Hematopoietic multipotent progenitor cell treated with erythropoietin and hydrocortisone succinate and interleukin-3 and kit ligand, for 8 days (in vitro differentiated cells): Measurements from ENCODE around the gene CAMSAP2.

ENCODE experiments used
- DNase-seq: peaks from one replicate; pipeline ENCODE4 v3.0.0-alpha.2; 2015

The CAMSAP2 gene

DNA sequence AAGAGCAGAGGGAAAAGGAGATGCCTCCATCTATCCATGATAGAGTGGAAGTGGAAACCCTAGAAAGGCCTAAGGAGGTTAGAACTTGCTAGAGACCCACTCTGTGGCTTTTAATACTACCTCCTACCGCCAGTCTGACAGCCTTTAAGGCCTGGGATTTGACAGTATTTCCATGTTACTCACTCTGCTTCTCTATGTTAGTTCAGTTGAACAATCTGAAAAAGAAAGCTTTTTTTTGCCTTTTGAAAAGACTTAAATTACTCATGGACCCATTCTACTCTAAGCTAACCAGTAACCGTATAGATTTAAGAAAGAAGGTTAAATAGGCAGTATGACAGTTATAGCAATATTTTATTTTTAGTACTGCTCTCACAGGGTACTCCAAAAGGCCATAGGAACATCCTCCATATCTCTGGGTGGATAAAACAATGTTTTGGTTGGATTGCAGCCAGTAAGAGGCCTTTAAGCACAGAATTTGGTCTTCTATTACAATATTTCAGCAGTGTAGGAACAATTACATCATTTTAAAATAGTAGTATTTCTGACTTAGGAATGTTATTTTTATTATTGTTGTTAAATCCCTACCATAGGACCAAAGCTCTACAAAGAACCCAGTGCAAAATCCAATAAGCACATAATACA is 118.1 kb downstream of the CAMSAP2 start:
- no peak for DNase-seq

DNA sequence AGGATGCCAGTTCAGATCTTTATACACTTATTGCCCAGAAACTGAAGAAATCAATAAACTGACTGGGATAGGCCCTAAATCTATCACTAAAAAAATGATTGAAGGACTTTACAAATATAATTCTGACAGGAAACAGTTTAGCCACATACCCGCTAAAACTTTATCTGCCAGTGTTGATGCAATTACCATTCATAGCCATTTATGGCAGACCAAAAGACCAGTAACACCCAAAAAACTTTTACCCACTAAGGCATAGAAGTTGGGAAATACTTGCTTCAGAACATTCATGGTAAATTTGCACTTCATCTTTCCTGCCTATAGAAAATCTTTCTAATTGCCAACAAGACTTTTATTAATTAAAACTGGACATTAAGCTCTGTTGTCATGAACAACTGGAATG is 119.1 kb downstream of the CAMSAP2 start:
- no peak for DNase-seq

DNA sequence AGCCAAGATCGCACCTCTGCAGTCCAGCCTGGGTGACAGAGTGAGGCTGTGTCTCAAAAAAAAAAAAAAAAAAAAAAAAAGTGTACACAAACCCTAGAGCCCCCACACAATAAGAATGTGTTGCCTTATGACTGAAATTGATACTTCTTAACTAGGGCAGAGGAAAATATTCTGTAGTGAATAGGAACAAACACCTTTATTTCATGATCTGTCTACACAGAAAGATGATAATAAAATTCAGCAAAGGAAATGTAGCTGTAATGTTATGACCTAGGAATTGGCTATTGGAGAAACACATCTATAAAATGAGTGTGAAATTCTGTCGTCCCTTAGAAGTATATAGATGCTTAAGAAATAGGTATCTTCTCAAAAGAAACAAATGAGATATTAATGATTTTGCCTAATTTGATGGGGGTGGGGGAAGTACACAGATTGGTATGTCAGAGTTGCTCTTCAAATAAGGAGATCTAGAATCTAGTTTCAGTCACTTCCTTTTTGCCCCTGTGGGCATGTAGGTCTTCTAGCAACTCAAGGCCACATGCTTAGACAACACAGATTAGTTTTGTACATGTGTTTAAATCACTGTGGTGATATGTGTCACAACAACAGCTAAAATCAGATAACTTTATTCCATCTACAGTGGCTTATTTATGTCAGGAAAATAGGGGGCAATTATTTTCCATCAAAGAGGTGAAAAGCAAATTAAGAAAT is 123.4 kb downstream of the CAMSAP2 start:
- no peak for DNase-seq

DNA sequence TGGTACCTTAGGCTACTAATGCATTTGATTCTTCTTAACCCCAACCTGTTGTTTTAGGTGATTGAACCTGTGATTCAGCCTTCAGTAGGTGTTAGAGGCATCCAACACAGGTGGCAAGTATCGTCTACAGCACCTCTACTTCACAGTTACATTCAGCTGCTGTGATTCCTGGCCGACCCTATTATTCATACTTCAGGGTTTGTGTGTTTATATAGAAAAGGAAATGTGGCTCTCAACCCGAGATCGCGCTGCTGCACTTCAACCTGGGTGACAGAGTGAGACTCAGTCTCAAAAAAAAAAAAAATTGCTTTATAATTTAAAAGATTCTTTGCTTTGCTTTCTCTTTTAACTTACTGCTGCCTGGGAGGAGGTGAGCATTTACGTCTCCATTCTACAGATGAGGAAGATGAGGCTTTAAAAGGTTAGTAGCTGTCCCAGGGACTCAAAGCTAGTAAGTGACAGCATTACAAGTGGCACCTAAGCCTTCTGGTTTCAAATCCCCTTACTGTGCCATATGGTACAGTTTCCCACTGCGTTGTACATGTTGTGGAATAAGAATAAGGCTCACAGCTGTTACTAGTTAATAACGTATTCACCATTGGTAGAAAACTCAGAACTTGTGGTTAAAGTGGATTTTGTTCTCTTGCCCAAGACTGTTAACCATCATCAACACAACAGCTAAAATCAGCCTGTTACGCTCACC is 124.2 kb downstream of the CAMSAP2 start:
- DNase-seq, result no peak

DNA sequence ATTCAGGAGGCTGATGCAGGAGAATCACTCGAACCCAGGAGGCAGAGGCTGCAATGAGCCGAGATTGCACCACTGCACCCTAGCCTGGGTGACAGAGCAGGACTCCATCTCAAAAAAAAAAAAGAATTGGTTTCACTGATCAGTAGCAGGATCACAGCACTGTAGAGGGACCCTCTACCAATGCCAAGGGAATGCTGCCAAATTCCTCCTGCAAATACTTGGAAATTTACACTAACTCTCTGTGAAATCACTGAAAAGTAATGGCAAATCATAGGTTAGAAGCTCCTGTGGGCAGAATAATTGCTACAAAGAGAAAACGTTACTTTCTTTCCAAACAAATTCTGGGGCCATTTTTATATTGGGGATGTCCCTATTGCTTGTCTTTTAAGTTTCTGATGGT is 127.4 kb downstream of the CAMSAP2 start:
- DNase-seq, result no peak

DNA sequence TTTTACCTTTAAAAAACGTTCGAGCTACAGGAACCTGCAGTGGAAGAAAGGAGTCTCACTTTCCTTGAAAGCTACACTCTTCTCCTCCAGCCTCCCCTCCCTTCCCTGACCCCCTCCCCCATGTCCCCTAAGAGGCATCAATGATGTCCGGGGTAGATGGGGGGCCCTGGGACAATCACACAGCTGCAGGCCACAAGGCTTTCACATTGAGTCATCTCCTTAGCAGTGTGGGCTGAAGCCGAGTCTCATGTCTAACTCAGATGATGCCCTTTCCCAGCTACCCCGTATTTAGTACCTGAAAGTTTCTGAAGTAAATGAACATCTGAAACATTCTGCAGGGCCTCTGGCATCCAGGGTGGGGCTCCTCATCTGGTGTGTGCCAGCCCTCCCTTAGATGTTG is 127.8 kb downstream of the CAMSAP2 start:
- DNase-seq, result no peak

DNA sequence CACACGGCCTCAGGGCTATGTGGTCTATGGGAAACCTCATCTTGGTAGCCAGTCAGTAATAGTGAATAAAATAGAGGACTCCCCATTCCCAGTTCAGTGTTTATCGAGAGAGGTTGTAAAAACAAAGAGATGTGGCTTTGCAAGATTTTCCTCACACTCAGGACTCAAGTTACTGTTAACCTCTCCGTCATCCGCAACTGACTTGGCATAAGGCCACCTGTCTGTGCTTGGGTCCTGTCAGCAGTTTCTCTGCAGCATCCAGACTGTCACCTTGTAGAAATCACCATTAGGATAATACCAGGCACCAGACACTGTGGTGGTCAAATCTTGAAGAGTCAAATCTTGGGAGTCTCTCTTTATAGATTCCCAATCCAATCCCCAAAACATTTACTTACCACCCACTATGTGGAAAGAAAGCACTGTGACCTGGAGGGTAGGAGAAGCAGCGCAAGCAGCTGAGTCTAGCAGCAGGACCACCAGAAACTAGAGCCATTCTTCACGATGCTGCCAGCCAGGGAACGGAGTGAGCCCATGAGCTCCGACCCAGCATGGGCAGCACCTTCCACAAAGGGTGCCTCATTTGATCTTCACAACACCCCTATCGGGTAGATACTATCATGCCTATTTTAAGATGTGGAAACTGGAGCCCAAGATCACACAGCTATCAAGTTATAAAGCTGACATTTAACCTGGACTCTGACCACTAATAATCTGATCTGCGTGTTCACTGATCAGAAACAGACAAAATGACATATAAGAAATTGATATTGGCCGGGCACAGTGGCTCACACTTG is 128.5 kb downstream of the CAMSAP2 start:
- no peak for DNase-seq

DNA sequence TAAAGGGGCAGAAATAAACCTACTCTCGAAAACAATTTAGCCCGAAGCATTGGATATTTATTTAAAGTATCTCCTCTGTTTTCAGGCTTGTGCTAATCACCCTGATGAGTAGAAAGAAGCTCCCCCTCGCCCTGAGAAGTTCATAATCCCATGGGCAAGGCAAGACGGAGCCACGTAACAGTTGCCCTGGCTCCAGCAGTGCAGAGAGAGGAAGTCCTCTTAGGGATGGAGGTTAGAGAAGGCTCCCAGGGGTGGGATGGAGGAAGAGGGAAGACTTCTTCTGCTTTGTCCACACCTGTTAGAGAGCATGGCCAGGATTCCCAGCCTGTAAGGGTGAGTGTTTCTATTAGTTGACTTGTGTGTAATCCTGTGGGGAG is 130.7 kb downstream of the CAMSAP2 start:
- DNase-seq, result no peak

DNA sequence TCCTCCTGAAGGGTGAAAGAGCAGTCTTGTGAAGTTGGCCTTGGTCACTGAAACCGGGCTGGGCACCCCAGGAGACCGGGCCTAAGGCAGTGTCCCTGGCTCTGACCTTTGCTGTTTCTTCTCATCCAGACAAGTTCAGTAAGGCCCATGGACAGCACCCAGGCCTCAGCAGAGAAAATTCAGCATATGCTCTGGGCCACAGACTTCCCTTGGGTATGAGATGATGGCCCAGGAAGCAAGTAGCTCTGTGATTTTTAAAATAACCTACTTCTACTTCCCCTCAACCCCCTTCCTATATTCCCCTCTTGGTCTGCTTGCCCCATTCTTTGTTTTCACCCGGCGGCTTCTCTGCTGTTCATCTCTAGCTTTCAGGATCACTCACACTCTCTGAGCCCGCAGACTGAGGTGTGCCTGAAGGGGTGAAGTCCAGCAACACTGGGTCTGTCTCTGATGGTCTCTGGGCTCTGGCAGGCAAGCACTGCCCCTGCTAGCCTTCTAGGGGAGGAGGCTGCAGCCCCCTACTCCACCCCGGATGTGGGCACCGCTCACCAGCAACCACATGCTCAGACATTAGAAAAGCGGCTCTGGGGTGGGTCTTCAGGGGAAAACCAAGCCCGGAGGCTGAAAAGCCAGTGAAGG is 131.2 kb downstream of the CAMSAP2 start:
- no peak for DNase-seq

DNA sequence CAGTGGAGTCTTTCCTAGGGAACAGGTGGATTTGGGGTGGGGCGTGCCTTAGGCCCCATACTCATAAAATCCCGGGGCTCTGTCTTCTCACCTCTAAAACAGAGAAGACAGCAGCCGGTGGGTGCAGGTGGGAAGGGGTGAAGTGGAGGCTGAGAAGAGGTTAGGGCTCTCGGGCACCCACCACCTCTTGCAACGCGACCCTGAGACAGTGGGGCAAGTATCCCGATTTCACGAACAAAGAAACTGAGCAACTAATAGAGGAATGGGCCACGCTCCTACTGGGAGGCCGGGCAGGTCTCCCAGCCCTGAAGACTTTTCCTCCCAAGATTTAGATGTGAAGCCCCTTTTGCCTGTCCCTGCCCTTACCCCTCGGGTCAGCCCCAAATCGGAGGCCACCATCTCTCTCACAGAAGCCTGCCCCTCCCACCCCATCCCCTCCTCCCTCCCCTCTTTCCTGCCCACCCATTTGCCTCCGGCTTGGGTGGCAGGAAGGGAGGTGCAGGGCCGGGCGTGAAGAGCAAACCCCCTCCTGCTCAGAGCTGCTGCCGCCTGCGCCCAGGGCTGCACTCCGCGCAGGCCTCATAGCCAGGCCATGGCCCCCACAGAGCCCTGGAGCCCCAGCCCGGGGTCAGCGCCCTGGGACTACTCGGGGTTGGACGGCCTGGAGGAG is 133.9 kb downstream of the CAMSAP2 start, which contains the start of gene GPR25:
GPR25 (plus strand) TSS at position 536 of the 670 bp plus-strand sequence; CDS start at position 593, 57 bp downstream.
- no peak for DNase-seq

DNA sequence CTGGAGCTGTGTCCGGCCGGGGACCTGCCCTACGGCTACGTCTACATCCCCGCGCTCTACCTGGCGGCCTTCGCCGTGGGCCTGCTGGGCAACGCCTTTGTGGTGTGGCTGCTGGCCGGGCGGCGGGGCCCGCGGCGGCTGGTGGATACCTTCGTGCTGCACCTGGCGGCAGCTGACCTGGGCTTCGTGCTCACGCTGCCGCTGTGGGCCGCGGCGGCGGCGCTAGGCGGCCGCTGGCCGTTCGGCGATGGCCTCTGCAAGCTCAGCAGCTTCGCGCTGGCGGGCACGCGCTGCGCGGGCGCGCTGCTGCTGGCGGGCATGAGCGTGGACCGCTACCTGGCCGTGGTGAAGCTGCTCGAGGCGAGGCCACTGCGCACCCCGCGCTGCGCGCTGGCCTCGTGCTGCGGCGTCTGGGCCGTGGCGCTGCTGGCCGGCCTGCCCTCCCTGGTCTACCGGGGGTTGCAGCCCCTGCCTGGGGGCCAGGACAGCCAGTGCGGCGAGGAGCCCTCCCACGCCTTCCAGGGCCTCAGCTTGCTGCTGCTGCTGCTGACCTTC is 134.5 kb downstream of the CAMSAP2 start:
- no peak for DNase-seq

DNA sequence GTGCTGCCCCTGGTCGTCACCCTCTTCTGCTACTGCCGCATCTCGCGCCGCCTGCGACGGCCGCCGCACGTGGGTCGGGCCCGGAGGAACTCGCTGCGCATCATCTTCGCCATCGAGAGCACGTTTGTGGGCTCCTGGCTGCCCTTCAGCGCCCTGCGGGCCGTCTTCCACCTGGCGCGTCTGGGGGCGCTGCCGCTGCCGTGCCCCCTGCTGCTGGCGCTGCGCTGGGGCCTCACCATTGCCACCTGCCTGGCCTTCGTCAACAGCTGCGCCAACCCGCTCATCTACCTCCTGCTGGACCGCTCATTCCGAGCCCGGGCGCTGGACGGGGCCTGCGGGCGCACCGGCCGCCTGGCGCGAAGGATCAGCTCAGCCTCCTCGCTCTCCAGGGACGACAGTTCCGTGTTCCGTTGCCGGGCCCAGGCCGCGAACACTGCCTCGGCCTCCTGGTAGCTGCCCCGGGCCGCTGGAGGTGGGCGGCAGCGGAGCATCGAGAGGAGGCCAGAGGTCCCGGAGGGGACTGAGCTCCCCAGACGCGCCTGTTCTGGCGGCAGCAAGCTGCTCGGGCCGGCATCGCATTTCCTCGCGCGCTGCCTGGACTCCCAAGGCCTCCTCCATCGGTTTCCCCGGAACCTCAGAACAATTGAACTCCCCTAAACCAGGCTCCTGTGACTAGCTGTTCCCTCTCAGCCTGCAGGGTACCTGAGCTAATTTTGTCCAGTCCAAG is 135.1 kb downstream of the CAMSAP2 start:
- DNase-seq, result no peak

DNA sequence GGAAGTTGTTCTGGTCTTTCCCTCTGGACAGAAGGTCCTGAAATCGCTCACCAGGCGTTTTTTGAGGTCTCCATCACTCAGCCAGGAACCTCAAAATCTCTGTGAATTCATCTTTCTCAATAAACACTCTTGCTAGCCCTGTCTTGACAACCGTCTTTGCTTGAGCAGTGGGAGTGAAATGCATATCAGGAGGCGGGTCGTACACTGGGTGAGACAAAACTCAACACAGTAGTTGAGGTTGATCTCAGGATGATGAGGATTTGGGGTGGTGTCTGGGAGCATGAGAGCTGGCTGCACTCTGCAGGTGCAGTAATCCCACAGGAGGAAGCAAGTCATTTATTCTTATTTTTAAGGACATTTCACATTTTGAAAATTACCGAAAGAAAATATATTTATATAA is 136.0 kb downstream of the CAMSAP2 start:
- DNase-seq, result no peak

DNA sequence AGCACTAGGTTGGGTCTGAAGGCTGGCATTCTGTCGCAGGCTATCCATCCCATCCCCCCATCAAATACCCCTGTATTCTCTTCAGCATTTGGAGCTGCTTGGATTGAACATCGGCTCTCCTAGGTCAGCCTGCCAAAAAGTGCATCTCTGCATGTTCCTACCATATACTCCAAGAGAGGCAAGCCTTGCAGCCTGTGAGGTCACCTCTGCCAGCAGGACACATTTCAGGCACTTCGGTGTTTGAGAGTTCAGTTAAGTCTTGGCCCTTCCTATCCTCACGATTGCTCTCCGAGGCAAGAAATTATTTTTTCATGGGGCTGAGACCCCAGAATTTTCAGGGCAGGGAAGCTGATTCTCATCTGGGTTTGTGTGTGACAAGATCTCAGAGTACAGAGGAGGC is 136.7 kb downstream of the CAMSAP2 start:
- no peak for DNase-seq

DNA sequence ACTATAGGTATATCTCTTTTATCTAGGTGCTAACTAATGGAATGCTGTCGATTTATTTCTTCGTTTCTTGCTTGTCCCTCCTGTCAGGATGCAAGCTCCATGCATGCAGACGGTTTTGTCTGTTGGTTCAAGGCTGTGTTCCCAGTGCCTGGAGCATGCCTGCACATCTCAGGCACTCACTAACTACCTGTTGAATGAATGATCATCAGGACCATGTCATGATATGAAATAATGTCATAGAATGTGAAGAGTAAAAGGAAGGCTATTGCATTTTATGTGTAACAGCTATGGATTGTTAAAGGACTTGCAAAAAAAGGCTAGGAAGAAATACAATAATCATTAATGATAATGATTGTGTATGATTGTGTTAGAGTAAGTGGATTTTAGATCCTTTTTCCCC is 138.3 kb downstream of the CAMSAP2 start:
- no peak for DNase-seq

DNA sequence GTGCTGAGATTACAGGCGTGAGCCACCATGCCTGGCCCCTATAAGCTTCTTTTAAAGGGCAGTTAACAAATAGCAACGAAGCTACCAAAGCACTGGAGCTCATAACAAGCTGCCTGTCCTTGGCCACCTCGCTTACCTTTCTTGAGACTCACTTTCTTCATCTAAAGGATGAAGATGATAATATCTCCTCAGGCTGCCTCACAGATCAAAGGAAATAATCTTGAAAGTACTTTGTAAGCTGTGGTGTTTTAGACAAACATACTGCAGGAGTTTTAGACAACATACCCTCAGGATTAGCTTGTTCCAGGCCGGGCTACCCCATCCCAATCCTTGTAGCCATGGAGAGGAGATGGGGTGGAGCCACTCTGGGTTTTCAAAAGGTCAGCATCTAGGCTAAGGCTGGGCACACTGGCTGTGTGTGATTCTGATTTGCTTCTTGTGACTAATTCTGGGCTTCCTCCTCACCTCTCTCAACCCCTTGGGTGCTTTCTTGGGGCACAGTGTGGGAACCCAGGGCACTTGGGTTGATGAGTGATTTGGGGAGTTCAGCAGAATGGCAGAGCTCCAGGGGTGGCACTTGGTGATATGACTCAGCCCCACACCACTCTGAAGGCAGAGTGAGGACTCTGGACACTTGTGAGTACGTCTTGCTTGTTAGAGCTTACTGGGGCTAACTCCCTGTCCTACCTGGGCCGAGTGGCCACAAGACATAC is 139.3 kb downstream of the CAMSAP2 start:
- no peak for DNase-seq

DNA sequence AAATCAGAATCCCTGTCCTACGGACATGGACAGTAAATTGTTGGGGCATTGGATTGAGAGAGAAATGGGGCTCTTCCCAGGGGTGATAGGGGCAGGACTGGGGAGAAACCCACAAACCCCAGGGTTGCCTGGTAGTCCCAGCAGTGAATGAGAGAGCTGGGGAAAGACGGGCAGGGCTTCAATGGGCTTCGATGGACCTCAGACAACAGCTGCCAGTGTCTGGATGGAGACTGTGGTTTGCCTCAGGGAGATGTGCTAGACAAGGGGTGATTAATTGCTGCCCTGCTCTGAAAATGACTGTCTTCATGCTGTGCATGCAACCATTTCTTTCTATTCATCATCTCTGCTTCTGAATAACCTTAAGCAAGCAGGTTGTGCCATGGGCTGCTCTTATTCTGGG is 141.5 kb downstream of the CAMSAP2 start:
- DNase-seq, result no peak

DNA sequence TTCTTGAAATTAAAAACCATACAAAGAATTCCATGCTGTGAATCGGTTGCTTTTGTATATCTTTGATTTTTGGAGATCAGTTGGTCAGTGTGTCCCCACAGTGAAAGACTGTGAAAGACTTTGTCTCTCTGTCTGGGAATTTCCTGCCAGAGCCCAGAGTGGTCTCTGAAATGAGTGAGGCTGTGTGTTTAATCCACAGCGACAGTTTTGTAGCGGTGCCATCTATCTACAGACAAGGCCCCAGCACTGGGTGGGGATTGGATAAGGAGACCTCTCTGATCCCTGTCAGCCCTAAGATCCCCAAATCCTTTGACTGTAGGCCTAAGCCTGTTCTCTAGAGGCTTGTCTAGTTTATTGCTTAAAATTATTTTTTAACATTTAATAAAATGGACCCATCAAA is 144.4 kb downstream of the CAMSAP2 start:
- no peak for DNase-seq

DNA sequence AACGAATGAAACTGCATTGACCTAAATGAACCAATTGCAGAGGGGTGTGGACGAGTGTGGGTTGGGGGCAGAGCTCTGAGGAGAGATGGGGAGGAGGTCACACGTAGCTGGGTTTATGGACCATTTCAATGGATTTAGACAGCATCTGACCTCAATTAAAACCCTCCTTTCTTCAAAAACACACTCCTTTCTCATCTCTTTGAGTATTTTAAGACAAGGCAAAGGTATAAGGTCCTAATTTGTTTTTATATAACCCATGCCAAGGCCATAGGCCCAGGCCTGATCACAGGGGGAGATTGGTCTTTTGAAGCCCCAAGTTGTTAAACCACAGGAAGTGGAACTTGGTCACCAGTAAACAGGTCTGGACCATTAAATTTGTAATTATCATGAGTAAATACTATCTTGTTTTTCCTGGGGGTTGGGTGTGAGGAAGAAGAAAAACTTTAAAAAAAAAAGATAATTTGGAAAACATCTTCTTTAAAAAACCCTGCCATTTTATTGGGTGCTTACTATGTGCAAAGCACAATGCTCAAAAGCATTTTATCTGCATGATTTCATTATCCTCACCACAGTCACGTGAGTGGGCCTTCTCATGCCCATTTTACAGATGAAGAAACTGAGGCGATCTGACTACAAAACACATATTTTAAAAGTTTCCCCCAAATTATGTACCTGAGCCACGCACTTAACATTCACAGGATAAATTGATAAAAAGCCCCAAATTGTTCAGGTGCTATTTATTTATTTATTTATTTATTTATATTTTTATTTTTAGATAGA is 147.1 kb downstream of the CAMSAP2 start:
- DNase-seq, result no peak

DNA sequence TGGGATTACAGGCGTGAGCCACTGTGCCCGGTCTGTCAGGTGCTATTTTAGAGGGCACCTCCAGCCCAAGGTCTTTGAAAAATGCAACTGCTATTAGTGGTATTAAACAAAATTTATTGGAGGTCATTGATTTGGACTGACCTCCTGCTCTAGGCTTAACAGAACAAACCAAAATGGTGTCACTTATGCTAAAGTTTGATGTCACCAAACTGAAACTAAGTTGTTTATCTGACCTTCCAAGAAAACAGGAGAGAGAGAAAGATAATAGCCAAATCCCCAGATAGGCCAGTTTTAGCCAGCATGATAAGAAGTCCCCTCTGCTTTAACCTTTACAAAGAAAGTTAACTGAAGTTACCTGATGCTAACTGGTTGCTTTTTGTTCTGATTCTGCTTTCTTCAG is 147.9 kb downstream of the CAMSAP2 start:
- DNase-seq, result peak; percentile 11
